ENCODE results near the gene RPS6KA2. TPM values are rescaled to one million over a fixed set of nuclear protein-coding genes. Genes with fewer than 3 reads are reported as not detected.
"Not testable (repeated sequence)": the region's sequence is repeated elsewhere in the genome, so short reads cannot be mapped to it uniquely, and the experiment has no call there.

Gene RPS6KA2
- total RNA-seq, 4 donors from 2014 or later: 12.1 to 116 (median 26.4) TPM

- no peaks in the 10 kb centered on the region for H3K4me1 ChIP-seq
- H3K27ac ChIP-seq: no peak overlapping the region
- H3K36me3 ChIP-seq: no peaks in the 10 kb centered on the region
- no peaks in the 10 kb centered on the region for H3K9me3 ChIP-seq
- H3K27me3 ChIP-seq: no peaks in the 10 kb centered on the region
- DNase-seq: no peak
- no peak overlapping the region for H3K4me3 ChIP-seq
- no peak for TF ChIP-seq POLR2A (IDR thresholded peaks at IDR 0.05)
- TF ChIP-seq CTCF (IDR thresholded peaks at IDR 0.05): no peak
Observed at GRCh38 chr6:166405386-166405785, 221.7 kb downstream of the RPS6KA2 start.

- H3K36me3 ChIP-seq: no peaks in the 10 kb centered on the region
- H3K9me3 ChIP-seq: no peaks in the 10 kb centered on the region
- no peaks in the 10 kb centered on the region for H3K4me1 ChIP-seq
- no peaks in the 10 kb centered on the region for H3K27me3 ChIP-seq
- no peak overlapping the region for H3K27ac ChIP-seq
- no peak for TF ChIP-seq POLR2A (IDR thresholded peaks at IDR 0.05)
- no peak overlapping the region for H3K4me3 ChIP-seq
- no peak for DNase-seq
Observed at GRCh38 chr6:166402582-166403277, 224.3 kb downstream of the RPS6KA2 start.

GRCh38 chr6:166400649-166401250, 226.3 kb downstream of the RPS6KA2 start:
- DNase-seq: peak in 2 of 3 donors; percentile 61 to 81
- H3K27me3 ChIP-seq, H3K4me1 ChIP-seq, H3K4me3 ChIP-seq, H3K36me3 ChIP-seq, H3K27ac ChIP-seq, H3K9me3 ChIP-seq: not testable (repeated sequence)
- TF ChIP-seq CTCF (IDR thresholded peaks at IDR 0.05): peak; percentile 55 to 81 (median 77)

GRCh38 chr6:166400181-166400580, 226.9 kb downstream of the RPS6KA2 start:
- no peaks in the 10 kb centered on the region for H3K27me3 ChIP-seq
- no peaks in the 10 kb centered on the region for H3K36me3 ChIP-seq
- H3K9me3 ChIP-seq: no peaks in the 10 kb centered on the region
- H3K27ac ChIP-seq: no peak overlapping the region
- no peaks in the 10 kb centered on the region for H3K4me1 ChIP-seq
- H3K4me3 ChIP-seq: no peak overlapping the region
- TF ChIP-seq CTCF (IDR thresholded peaks at IDR 0.05) (no peak), POLR2A (IDR thresholded peaks at IDR 0.05) (no peak)
- DNase-seq: no peak

- no peak for DNase-seq
- no peaks in the 10 kb centered on the region for H3K9me3 ChIP-seq
Observed at GRCh38 chr6:166398348-166398747, 228.7 kb downstream of the RPS6KA2 start.

GRCh38 chr6:166397849-166398248, 229.2 kb downstream of the RPS6KA2 start:
- DNase-seq: no peak
- no peak for TF ChIP-seq CTCF (IDR thresholded peaks at IDR 0.05)
- TF ChIP-seq POLR2A (IDR thresholded peaks at IDR 0.05): no peak
- H3K4me1 ChIP-seq: no peaks in the 10 kb centered on the region
- no peak overlapping the region for H3K27ac ChIP-seq
- H3K4me3 ChIP-seq: no peak overlapping the region
- H3K36me3 ChIP-seq: no peaks in the 10 kb centered on the region
- no peaks in the 10 kb centered on the region for H3K27me3 ChIP-seq
- no peaks in the 10 kb centered on the region for H3K9me3 ChIP-seq

More at GRCh38 chr6:166398348-166398747, 228.7 kb downstream of the RPS6KA2 start:
- no peak for TF ChIP-seq POLR2A (IDR thresholded peaks at IDR 0.05)
- Histone ChIP-seq H3K27ac (no peak overlapping the region), H3K4me3 (no peak overlapping the region), H3K36me3 (no peaks in the 10 kb centered on the region), H3K27me3 (no peaks in the 10 kb centered on the region), H3K4me1 (no peaks in the 10 kb centered on the region)

Data from Peyer's patch (tissue), 4 donors.